ENCODE measurements around the gene KCNIP4. TPM values are rescaled to one million over a fixed set of nuclear protein-coding genes. Genes with fewer than 3 reads are reported as not detected.

KCNIP4 gene
- total RNA-seq, 2 donors from 2014 or later = 1.2 TPM; not detected in 1

- H3K9me3 ChIP-seq = no peaks in the 10 kb centered on the region
- no peaks in the 10 kb centered on the region for H3K36me3 ChIP-seq
- no peak for DNase-seq (ENCODE audit: low spot score)
- intact Hi-C loops (cut with DNase I) = no loop called here
- no peaks in the 10 kb centered on the region for H3K4me1 ChIP-seq (replicated peaks)
- no peak overlapping the region for H3K27ac ChIP-seq
- H3K4me3 ChIP-seq = no peak overlapping the region
- WGBS = 56% methylated on average over 6 of the region's 6 CpGs
- no peak for TF ChIP-seq CTCF (IDR thresholded peaks at IDR 0.05)
- TF ChIP-seq POLR2AphosphoS5 (IDR thresholded peaks at IDR 0.05) = no peak
- no peak for TF ChIP-seq POLR2A (IDR thresholded peaks at IDR 0.05)
- no peaks in the 10 kb centered on the region for H3K27me3 ChIP-seq (replicated peaks; ENCODE audit: insufficient read depth)
Observed at GRCh38 chr4:21856301-21856700, 92.3 kb downstream of the KCNIP4 start.

GRCh38 chr4:21849077-21849476 lies 99.5 kb downstream of the KCNIP4 start:
- no peaks in the 10 kb centered on the region for H3K9me3 ChIP-seq
- H3K4me3 ChIP-seq = no peak overlapping the region
- H3K4me1 ChIP-seq (replicated peaks) = no peaks in the 10 kb centered on the region
- H3K27ac ChIP-seq = no peak overlapping the region
- TF ChIP-seq CTCF (IDR thresholded peaks at IDR 0.05) = no peak
- intact Hi-C loops (cut with DNase I) = no loop called here
- no peaks in the 10 kb centered on the region for H3K36me3 ChIP-seq
- H3K27me3 ChIP-seq (replicated peaks; ENCODE audit: insufficient read depth) = no peaks in the 10 kb centered on the region
- WGBS = 78% methylated on average over 3 of the region's 3 CpGs
- DNase-seq (ENCODE audit: low spot score) = no peak

- H3K9me3 ChIP-seq = no peaks in the 10 kb centered on the region
- 87% methylated on average over 2 of the region's 2 CpGs for WGBS
- no peaks in the 10 kb centered on the region for H3K4me1 ChIP-seq (replicated peaks)
- no peaks in the 10 kb centered on the region for H3K27me3 ChIP-seq (replicated peaks; ENCODE audit: insufficient read depth)
- H3K36me3 ChIP-seq = no peaks in the 10 kb centered on the region
- H3K27ac ChIP-seq = no peak overlapping the region
- no peak for DNase-seq (ENCODE audit: low spot score)
- H3K4me3 ChIP-seq = no peak overlapping the region
- intact Hi-C loops (cut with DNase I) = no loop called here
- TF ChIP-seq POLR2A (IDR thresholded peaks at IDR 0.05) (no peak), POLR2AphosphoS5 (IDR thresholded peaks at IDR 0.05) (no peak), CTCF (IDR thresholded peaks at IDR 0.05) (no peak)
Observed at GRCh38 chr4:21848021-21848420, 100.6 kb downstream of the KCNIP4 start.

GRCh38 chr4:21845663-21846062 lies 102.9 kb downstream of the KCNIP4 start:
- intact Hi-C loops (cut with DNase I) = no loop called here
- H3K4me3 ChIP-seq = no peak overlapping the region
- H3K9me3 ChIP-seq = no peaks in the 10 kb centered on the region
- H3K4me1 ChIP-seq (replicated peaks) = no peaks in the 10 kb centered on the region
- TF ChIP-seq CTCF (IDR thresholded peaks at IDR 0.05) (no peak), POLR2A (IDR thresholded peaks at IDR 0.05) (no peak), POLR2AphosphoS5 (IDR thresholded peaks at IDR 0.05) (no peak)
- 75% methylated on average over 4 of the region's 4 CpGs for WGBS
- no peak overlapping the region for H3K27ac ChIP-seq
- H3K27me3 ChIP-seq (replicated peaks; ENCODE audit: insufficient read depth) = no peaks in the 10 kb centered on the region
- no peaks in the 10 kb centered on the region for H3K36me3 ChIP-seq
- no peak for DNase-seq (ENCODE audit: low spot score)

- no peaks in the 10 kb centered on the region for H3K27me3 ChIP-seq (replicated peaks; ENCODE audit: insufficient read depth)
- DNase-seq (ENCODE audit: low spot score) = no peak
- no peak overlapping the region for H3K4me3 ChIP-seq
- H3K4me1 ChIP-seq (replicated peaks) = no peaks in the 10 kb centered on the region
- H3K36me3 ChIP-seq = no peaks in the 10 kb centered on the region
- no peaks in the 10 kb centered on the region for H3K9me3 ChIP-seq
- TF ChIP-seq CTCF (IDR thresholded peaks at IDR 0.05) = no peak
- no peak for TF ChIP-seq POLR2AphosphoS5 (IDR thresholded peaks at IDR 0.05)
- no peak for TF ChIP-seq POLR2A (IDR thresholded peaks at IDR 0.05)
- intact Hi-C loops (cut with DNase I) = no loop called here
- no peak overlapping the region for H3K27ac ChIP-seq
Observed at GRCh38 chr4:21835712-21836111, 112.9 kb downstream of the KCNIP4 start.
